ENCODE results near the gene GHR.

GHR gene

GRCh38 chr5:42648036-42648435 is 224.8 kb downstream of the GHR start:
- CTCF ChIA-PET: no interaction called here
- no peak for DNase-seq (ENCODE audit: low read depth, low spot score)
- POLR2A ChIA-PET: no interaction called here

DNA sequence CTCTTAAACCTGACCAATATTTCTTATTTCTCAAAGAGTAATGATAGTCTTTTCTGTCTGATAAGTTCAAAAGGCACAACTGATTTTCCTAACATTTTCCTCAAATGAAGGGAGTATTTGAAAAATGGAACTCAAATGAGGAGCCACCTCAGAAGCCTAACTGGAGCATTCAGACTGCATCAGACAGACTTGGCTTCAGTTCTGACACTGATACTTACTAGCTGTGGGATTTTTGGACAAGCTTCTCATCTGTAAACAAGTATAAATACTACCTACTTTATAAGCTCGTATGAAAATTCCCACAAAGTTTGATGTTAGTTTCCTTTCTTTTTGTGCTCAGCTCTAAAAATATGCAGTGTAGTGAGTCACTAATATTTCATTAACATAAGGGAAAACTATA is 225.7 kb downstream of the GHR start:
- ChIA-PET CTCF (no interaction called here), POLR2A (no interaction called here)
- no peak for DNase-seq (ENCODE audit: low read depth, low spot score)
- TF ChIP-seq CTCF (IDR thresholded peaks at IDR 0.05; ENCODE audit: insufficient read depth, low read length, missing control alignments): no peak
- no peak overlapping the region for H3K4me3 ChIP-seq (ENCODE audit: low read depth, low read length)

More at GRCh38 chr5:42648036-42648435, 224.8 kb downstream of the GHR start:
- TF ChIP-seq CTCF (IDR thresholded peaks at IDR 0.05; ENCODE audit: insufficient read depth, low read length, missing control alignments): no peak
- H3K4me3 ChIP-seq (ENCODE audit: low read depth, low read length): no peak overlapping the region

GRCh38 chr5:42650084-42650483 is 226.8 kb downstream of the GHR start:
- POLR2A ChIA-PET: no interaction called here
- TF ChIP-seq CTCF (IDR thresholded peaks at IDR 0.05; ENCODE audit: insufficient read depth, low read length, missing control alignments): no peak
- DNase-seq (ENCODE audit: low read depth, low spot score): no peak
- no peak overlapping the region for H3K4me3 ChIP-seq (ENCODE audit: low read depth, low read length)
- CTCF ChIA-PET: no interaction called here

DNA sequence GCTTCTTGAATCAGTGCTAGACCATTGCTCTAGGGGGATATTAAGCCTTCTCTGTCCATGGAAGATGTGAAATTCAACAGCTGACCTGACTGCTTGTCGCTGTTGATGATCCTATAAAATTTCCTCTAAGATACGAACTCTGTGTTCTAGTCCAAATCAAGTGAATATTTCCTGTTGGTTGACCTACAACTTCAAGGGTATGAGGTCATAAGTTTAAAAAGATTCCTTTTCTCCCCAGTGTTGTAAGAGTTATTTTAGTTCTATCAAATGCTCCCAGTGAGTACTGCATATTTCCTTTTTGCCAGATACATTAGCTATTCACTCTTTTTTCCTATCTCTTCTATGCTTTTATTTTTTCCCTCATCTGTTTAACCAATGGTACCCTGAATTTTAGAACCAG is 230.5 kb downstream of the GHR start:
- ChIA-PET POLR2A (no interaction called here), CTCF (no interaction called here)
- no peak for DNase-seq (ENCODE audit: low read depth, low spot score)
- H3K4me3 ChIP-seq (ENCODE audit: low read depth, low read length): no peak overlapping the region
- no peak for TF ChIP-seq CTCF (IDR thresholded peaks at IDR 0.05; ENCODE audit: insufficient read depth, low read length, missing control alignments)

- ChIA-PET POLR2A (no interaction called here), CTCF (no interaction called here)
- no peak for DNase-seq (ENCODE audit: low read depth, low spot score)
- no peak overlapping the region for H3K4me3 ChIP-seq (ENCODE audit: low read depth, low read length)
- no peak for TF ChIP-seq CTCF (IDR thresholded peaks at IDR 0.05; ENCODE audit: insufficient read depth, low read length, missing control alignments)
Measured at GRCh38 chr5:42654645-42655044, 231.4 kb downstream of the GHR start.

DNA sequence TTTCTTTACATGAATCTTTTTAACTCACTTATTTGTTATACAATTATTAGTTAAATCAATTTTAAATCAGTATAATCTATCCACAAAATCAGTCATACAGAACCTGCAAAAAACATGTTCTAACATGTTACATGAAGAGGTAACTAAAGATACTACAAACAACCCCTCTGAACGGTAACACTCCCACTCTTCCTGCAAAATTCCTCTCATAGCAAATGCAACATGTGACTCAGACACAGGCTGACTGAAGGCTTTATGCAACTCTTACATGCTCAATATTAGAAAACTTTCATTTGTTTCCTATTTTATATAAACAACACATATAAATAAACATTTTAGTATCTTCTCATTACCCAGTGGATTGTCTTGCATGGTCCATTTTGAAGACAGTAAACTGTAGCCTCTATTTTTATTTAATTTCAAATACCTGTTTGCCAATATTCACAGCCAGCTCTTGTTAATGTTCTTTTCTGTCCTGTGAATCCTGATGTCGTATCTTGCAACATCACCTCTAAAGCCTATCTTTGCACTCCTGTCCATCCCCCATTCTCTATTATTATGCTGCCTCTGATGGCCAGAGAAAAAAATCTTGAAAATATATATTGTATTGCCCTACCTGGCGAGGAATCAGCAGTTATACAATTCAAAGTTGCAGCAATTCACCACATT is 232.9 kb downstream of the GHR start:
- ChIA-PET CTCF (interaction anchor here (0.9 to 1.1 kb wide), 2 partner anchors 11 to 13 kb away, joined by 3 read pairs; no protein-coding TSS in a partner anchor), POLR2A (no interaction called here)
- no peak overlapping the region; the same call in 1 of the 2 replicates for H3K4me3 ChIP-seq (ENCODE audit: low read depth, low read length)
- TF ChIP-seq CTCF (IDR thresholded peaks at IDR 0.05; ENCODE audit: insufficient read depth, low read length, missing control alignments): no peak
- DNase-seq (ENCODE audit: low read depth, low spot score): no peak

All from AG04449 (cell line).